ENCODE measurements around the gene ATN1. TPM values are rescaled to one million over a fixed set of nuclear protein-coding genes. Genes with fewer than 3 reads are reported as not detected.

Gene ATN1
- total and polyA plus RNA-seq, 9 of the 15 experiments (the other 6 are each of a cell fraction or from before 2014, with no cell fraction given), result 0.15 to 49.8 (median 2.7) TPM

DNA sequence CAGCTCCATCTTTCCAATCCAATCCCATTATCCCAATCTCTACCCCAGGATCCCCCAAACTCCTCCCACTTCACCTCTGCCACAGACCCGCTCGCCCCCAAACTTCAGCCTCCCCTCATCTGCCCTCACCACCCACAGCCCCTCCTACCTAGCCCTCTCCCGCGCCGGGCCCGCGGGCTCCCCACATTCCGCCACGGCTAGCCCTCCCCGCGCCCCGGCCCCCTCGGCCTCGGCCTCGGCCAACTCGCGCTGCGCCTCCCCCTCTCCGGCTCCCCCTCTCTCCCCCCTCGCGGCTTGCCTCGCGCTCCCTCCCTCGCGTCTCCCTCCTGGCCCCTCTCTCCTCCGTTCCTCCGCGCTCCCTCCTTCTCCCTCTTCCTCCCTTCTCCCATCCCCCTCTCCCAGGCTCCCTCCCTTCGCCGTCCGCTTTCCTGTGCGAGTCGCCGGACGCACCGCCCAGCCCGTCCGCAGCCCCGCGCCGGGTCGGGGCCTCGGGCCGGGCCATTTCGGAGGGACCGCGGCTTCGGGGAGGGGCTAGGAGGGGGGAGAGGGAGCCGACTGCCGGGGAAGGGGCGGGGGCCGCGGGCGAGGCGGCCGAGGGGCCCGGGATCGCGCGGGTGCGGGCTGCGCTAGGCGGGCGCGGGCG lies at the start of gene ATN1 (continued):
- TF ChIP-seq GATAD2A (IDR thresholded peaks at IDR 0.05) (peak; percentile 93), PCBP1 (IDR thresholded peaks at IDR 0.05; ENCODE audit: low read depth, low read length, poor library complexity, severe bottlenecking) (peak; percentile 84), BCOR (IDR thresholded peaks at IDR 0.05) (0 out of 2 replicates have a peak, but pooled peaks have one; percentile 23), HNRNPK (IDR thresholded peaks at IDR 0.05; ENCODE audit: low read depth, low read length, poor library complexity, severe bottlenecking) (peak; percentile 63), ZFP1 (CRISPR knock-in tag; IDR thresholded peaks at IDR 0.05) (no peak), NRF1 (conservative IDR thresholded peaks at IDR 0.05 in 1 of 2, IDR thresholded peaks at IDR 0.05 in 1 of 2) (0 out of 4 replicates have a peak, but pooled peaks of 1 of the 2 experiments have one; percentile 13), TRIM24 (IDR thresholded peaks at IDR 0.05) (0 out of 4 replicates have a peak, but pooled peaks of 1 of the 2 experiments have one; percentile 8), LEF1 (IDR thresholded peaks at IDR 0.05) (peak; percentile 36; the same call in 1 of the 2 replicates), RBFOX2 (IDR thresholded peaks at IDR 0.05; ENCODE audit: low read depth, low read length) (peak; percentile 78), EP400 (IDR thresholded peaks at IDR 0.05) (peak; percentile 31; the same call in 1 of the 2 replicates), RB1 (IDR thresholded peaks at IDR 0.05; ENCODE audit: low read depth) (peak; percentile 70; the same call in 1 of the 2 replicates), ZFX (CRISPR knock-in tag; IDR thresholded peaks at IDR 0.05) (peak; percentile 66)
- TF ChIP-seq, protein P1, sequence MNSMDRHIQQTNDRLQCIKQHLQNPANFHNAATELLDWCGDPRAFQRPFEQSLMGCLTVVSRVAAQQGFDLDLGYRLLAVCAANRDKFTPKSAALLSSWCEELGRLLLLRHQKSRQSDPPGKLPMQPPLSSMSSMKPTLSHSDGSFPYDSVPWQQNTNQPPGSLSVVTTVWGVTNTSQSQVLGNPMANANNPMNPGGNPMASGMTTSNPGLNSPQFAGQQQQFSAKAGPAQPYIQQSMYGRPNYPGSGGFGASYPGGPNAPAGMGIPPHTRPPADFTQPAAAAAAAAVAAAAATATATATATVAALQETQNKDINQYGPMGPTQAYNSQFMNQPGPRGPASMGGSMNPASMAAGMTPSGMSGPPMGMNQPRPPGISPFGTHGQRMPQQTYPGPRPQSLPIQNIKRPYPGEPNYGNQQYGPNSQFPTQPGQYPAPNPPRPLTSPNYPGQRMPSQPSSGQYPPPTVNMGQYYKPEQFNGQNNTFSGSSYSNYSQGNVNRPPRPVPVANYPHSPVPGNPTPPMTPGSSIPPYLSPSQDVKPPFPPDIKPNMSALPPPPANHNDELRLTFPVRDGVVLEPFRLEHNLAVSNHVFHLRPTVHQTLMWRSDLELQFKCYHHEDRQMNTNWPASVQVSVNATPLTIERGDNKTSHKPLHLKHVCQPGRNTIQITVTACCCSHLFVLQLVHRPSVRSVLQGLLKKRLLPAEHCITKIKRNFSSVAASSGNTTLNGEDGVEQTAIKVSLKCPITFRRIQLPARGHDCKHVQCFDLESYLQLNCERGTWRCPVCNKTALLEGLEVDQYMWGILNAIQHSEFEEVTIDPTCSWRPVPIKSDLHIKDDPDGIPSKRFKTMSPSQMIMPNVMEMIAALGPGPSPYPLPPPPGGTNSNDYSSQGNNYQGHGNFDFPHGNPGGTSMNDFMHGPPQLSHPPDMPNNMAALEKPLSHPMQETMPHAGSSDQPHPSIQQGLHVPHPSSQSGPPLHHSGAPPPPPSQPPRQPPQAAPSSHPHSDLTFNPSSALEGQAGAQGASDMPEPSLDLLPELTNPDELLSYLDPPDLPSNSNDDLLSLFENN (IDR thresholded peaks at IDR 0.05; ENCODE audit: low read depth in 2 of 2, low read length in 2 of 2), result 0 out of 4 replicates have a peak, but pooled peaks of 1 of the 2 experiments have one; percentile 30
- TF ChIP-seq, protein P2, sequence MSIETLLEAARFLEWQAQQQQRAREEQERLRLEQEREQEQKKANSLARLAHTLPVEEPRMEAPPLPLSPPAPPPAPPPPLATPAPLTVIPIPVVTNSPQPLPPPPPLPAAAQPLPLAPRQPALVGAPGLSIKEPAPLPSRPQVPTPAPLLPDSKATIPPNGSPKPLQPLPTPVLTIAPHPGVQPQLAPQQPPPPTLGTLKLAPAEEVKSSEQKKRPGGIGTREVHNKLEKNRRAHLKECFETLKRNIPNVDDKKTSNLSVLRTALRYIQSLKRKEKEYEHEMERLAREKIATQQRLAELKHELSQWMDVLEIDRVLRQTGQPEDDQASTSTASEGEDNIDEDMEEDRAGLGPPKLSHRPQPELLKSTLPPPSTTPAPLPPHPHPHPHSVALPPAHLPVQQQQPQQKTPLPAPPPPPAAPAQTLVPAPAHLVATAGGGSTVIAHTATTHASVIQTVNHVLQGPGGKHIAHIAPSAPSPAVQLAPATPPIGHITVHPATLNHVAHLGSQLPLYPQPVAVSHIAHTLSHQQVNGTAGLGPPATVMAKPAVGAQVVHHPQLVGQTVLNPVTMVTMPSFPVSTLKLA (conservative IDR thresholded peaks at IDR 0.05), result peak in 1 of 2 experiments; percentile 50; a peak in 2 of 4 replicates
- TF ChIP-seq, protein P3, sequence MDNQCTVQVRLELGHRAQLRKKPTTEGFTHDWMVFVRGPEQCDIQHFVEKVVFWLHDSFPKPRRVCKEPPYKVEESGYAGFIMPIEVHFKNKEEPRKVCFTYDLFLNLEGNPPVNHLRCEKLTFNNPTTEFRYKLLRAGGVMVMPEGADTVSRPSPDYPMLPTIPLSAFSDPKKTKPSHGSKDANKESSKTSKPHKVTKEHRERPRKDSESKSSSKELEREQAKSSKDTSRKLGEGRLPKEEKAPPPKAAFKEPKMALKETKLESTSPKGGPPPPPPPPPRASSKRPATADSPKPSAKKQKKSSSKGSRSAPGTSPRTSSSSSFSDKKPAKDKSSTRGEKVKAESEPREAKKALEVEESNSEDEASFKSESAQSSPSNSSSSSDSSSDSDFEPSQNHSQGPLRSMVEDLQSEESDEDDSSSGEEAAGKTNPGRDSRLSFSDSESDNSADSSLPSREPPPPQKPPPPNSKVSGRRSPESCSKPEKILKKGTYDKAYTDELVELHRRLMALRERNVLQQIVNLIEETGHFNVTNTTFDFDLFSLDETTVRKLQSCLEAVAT (IDR thresholded peaks at IDR 0.05), result peak in 1 of 2 experiments; percentile 61; a peak in 1 of 4 replicates
- TF ChIP-seq, protein P4, sequence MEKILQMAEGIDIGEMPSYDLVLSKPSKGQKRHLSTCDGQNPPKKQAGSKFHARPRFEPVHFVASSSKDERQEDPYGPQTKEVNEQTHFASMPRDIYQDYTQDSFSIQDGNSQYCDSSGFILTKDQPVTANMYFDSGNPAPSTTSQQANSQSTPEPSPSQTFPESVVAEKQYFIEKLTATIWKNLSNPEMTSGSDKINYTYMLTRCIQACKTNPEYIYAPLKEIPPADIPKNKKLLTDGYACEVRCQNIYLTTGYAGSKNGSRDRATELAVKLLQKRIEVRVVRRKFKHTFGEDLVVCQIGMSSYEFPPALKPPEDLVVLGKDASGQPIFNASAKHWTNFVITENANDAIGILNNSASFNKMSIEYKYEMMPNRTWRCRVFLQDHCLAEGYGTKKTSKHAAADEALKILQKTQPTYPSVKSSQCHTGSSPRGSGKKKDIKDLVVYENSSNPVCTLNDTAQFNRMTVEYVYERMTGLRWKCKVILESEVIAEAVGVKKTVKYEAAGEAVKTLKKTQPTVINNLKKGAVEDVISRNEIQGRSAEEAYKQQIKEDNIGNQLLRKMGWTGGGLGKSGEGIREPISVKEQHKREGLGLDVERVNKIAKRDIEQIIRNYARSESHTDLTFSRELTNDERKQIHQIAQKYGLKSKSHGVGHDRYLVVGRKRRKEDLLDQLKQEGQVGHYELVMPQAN (IDR thresholded peaks at IDR 0.05; ENCODE audit: borderline replicate concordance), result peak; percentile 56; the same call in 1 of the 2 replicates
- TF ChIP-seq, protein P5, sequence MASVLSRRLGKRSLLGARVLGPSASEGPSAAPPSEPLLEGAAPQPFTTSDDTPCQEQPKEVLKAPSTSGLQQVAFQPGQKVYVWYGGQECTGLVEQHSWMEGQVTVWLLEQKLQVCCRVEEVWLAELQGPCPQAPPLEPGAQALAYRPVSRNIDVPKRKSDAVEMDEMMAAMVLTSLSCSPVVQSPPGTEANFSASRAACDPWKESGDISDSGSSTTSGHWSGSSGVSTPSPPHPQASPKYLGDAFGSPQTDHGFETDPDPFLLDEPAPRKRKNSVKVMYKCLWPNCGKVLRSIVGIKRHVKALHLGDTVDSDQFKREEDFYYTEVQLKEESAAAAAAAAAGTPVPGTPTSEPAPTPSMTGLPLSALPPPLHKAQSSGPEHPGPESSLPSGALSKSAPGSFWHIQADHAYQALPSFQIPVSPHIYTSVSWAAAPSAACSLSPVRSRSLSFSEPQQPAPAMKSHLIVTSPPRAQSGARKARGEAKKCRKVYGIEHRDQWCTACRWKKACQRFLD (CRISPR knock-in tag; IDR thresholded peaks at IDR 0.05), result peak; percentile 73; the same call in 1 of the 2 replicates

Data from K562 (cell line).